Stimulated activated CD4-positive, alpha-beta T cell treated with anti-CD3 and anti-CD28 coated beads, TNF-alpha, amount 100 ng/mL, for 1 hour (primary cell): ENCODE results near the gene KRTAP12-4.
"Not testable (repeated sequence)": the region's sequence is repeated elsewhere in the genome, so short reads cannot be mapped to it uniquely, and the experiment has no call there.

Experiments
- DNase-seq, 3 donors: peaks; one replicate each; pipeline ENCODE4 v3.0.0-alpha.2; 2020; ENCODE audit warnings: low read depth in 3 of 3, low spot score in 1 of 3

Gene KRTAP12-4

DNA sequence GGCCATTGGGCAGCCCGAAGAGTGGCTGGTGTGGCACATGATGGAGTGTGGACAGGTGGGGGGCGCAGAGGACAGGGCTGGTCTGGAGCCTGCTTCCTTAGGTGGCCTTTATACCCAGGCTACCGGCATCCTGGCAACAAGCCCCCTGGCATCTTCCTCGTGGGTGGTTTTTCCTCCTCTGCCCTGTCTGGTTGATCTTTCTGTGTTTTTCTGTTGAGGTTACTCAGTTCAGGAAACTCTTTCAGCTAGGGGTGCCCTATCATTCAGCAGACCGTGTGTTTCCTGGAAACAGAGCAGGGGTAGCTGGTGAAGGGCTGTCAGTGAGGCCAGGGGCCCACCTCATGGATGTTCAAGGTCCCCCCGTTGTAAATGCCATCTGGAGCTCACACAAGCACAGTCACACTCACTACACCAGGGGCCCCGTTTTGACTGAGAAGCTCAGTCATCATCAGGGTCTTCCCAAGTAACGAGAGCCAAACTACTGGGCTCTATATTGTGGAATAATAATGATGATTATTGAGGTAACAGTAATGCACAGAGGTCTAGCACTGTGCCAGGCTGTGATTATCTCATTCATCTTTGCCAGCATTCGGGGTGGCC lies at the start of gene KRTAP12-4:
TSS of gene KRTAP12-4 (minus strand) at position 84 of the 600 bp plus-strand sequence. CDS start at position 39, 45 bp downstream.
- DNase-seq, result no peak

DNA sequence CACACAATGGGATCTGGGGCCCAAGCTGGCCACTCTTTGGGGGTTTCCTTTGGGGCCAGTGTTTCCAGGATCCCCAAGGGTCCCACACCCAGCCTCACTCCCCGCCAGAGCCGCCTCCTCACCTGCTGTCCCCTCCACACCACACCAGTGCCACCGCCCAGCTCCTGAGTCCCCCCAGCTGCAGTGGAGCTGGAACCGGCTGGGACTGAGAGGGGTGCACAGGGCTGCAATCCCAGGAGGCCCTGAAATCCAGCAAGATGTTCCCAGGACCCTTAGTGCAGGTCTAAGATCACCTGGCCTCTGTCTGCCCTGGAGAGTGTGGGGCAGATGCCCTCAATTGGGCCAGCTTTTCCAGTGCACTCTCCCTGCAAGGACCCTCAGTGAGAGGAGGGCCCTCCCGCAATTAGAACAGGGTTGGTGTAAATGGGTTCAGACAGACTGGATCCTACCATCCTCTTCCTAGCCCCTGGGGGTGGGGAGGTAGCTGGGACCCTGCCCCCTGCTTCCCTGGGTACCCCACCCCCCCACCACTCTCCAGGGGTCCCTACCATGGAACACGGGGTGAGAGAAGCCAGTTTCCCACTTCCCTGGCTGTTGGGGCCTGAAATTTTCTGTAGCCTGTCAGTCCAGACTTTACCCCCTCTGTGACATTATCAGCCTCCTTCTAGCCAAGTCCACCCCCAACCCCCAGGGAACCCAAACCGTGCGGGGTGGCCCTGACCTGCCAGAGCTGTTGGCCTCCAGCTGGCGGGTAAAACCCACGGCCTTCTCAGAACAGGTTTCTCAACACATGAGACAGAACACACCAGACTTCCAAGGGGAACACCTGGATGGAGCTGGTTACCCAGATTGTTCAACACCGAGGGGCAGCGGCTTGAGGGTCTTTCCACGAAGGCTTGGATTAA lies 49.5 kb upstream of the KRTAP12-4 start:
- DNase-seq, result no peak

- no peak for DNase-seq
Measured at GRCh38 chr21:44702973-44703730, 48.7 kb upstream of the KRTAP12-4 start.

GRCh38 chr21:44702111-44702972 lies 47.9 kb upstream of the KRTAP12-4 start:
- no peak for DNase-seq

- no peak for DNase-seq
Measured at GRCh38 chr21:44701541-44701940, 47.1 kb upstream of the KRTAP12-4 start.

- DNase-seq, result no peak
Measured at GRCh38 chr21:44701023-44701400, 46.6 kb upstream of the KRTAP12-4 start.

DNA sequence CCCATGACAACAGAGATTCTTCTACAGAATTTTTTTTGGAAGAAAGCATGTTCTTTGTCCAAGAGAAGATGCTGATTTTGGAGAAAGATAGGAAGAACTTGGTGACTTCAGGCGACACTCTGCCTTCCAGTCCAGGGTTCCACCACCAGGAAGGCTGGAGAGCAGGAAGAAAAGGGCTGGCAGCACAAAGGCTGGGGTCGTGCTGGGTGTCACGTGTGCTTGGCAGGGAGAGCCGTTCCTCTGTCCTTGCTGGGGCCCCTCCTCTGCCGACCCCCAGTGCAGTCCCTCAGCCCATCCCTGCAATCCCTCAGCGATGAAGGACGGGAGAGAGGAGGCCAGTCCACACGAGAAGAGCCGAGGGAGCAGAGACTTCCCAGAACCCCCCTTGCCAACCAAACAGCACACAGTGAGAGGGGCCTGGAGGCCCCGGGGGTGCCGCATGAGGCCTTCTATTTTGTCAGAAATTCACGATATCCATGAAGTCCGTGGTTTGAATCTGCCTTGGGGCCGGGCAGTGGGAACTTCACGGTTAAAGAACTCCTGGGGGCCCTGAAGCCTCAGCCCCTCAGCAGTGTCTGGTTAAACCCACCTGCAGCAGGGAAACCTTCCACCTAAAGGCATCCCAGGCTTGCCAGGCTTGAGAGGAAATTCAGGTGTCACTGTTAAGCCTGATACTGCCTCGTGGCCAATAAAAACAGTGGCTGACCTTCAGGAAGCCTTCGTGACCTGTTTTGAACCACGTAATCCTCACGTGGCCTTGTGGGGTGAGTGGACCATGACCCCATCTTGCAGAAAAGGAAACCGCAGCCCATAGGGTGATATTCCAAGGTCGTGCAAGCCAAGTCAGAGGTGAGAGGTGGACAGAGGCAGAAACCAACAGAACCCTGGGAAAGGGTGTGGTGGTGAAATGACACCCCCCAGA lies 45.9 kb upstream of the KRTAP12-4 start:
- DNase-seq, result no peak

- DNase-seq, result no peak
Measured at GRCh38 chr21:44699502-44700001, 45.1 kb upstream of the KRTAP12-4 start.

- no peak for DNase-seq
Measured at GRCh38 chr21:44697811-44698734, 43.6 kb upstream of the KRTAP12-4 start.

- not testable (repeated sequence) for DNase-seq
Measured at GRCh38 chr21:44697172-44697810, 42.8 kb upstream of the KRTAP12-4 start, which contains the start of gene KRTAP10-12. KRTAP10-12 (plus strand) TSS chr21:44697172; CDS start chr21:44697202, 30 bp downstream.

GRCh38 chr21:44696572-44696971 lies 42.1 kb upstream of the KRTAP12-4 start:
- DNase-seq, result no peak

GRCh38 chr21:44695641-44696040 lies 41.2 kb upstream of the KRTAP12-4 start:
- DNase-seq, result no peak

- no peak for DNase-seq
Measured at GRCh38 chr21:44695184-44695583, 40.7 kb upstream of the KRTAP12-4 start.

DNA sequence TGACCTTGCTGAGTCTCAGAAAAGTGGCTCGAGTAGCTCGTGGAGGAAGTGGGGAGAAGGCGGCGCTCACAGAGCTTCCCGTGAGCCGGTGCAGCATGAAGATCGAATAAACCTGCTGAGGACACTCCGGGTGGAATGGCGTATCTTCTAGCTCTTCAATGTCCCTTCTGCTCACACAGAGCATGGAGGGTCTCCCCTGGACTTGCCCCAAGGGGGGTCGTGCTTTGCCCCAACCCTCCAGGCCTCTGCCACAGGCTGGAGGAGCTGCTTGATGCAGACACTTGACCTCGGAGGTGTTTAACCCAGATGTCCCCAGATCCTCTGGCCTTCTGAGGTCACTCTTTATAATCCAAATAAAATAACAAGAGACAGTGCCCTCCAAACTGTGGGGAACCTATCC lies 40.3 kb upstream of the KRTAP12-4 start:
- no peak for DNase-seq

DNA sequence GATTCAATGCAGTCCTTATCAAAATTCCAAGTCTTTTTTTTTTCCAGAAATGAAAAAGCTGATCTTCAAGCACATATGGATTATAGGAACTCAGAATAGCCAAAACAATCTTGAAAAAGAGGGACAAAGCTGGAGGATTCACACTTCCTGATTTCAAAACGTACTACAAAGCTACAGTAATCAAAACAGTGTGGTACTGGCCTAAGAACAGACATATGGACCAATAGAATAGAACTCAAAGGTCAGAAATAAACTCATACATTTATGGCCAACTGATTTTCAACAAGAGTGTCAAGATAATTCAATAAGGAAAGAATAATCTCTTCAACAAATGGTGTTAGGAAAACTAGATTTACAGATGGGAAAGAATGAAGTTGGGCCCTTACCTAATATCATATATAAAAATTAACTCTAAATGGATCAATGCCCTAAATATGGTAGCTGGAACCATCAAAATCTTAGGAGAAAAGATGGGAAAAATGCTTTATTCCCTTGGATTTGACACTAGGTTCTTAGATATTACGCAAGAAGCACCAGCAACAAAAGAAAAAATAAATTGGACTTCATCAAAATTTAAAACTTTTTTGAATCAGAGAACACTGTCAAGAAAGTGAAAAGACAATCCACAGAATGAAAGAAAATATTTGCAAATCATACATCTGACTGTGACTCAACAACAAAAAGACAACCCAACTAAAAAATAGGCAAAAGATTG lies 38.5 kb upstream of the KRTAP12-4 start:
- DNase-seq, result no peak

GRCh38 chr21:44691686-44692085 lies 37.2 kb upstream of the KRTAP12-4 start:
- no peak for DNase-seq

DNA sequence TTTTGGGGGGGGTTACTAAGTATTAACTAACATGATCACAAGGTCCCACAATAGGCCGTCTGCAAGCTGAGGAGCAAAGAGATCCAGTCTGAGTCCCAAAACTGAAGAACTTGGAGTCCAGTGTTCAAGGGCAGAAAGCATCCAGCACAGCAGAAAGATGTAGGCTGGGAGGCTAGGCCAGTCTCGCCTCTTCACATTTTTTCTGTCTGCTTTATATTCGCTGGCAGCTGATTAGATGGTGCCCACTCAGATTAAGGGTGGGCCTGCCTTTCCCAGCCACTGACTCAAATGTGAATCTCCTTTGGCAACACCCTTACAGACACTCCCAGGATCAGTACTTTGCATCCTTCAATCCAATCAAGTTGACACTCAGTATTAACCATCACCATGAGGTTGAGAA lies 35.3 kb upstream of the KRTAP12-4 start:
- DNase-seq, result not testable (repeated sequence)
